Natural killer cell (primary cell): ENCODE data around the gene MYO1C. TPM values are rescaled to one million over a fixed set of nuclear protein-coding genes. Genes with fewer than 3 reads are reported as not detected.

Experiments
- ATAC-seq, 3 donors: fragments of 150-1000 bp in 2 of 3; fragments of 200-7000 bp in 1 of 3; cut with Tn5 transposase; 1 replicate in 1 of 3; 2 replicates in 2 of 3; pipeline ENCODE4 v1.10.0; 2021; ENCODE audit warnings: mild to moderate bottlenecking in 2 of 3, moderate library complexity in 2 of 3
- DNase-seq, 2 donors: peaks; one replicate each; pipeline versions ENCODE4 v3.0.0 to v3.0.0-alpha.2; 2013 to 2021; ENCODE audit warnings: mixed read lengths in 1 of 2
- H3K27ac ChIP-seq: one replicate; pipeline ENCODE4 v1.5.1; 2013; ENCODE audit warnings: mild to moderate bottlenecking, low read length
- H3K27me3 ChIP-seq: one replicate; pipeline ENCODE4 v1.6.1; 2013; ENCODE audit warnings: low read length; ENCODE audit not compliant: control insufficient read depth, insufficient read depth
- H3K36me3 ChIP-seq: one replicate; pipeline ENCODE4 v1.6.1; 2013; ENCODE audit warnings: low read length; ENCODE audit not compliant: control insufficient read depth, insufficient read depth
- H3K4me1 ChIP-seq: one replicate; pipeline ENCODE4 v1.6.1; 2013; ENCODE audit warnings: low read length; ENCODE audit not compliant: control insufficient read depth, insufficient read depth
- H3K4me3 ChIP-seq: one replicate; pipeline ENCODE4 v1.5.1; 2013; ENCODE audit warnings: low read length
- H3K9me3 ChIP-seq: one replicate; pipeline ENCODE4 v1.6.1; 2013; ENCODE audit warnings: low read length; ENCODE audit not compliant: control insufficient read depth, insufficient read depth
- H3K27ac Mint-ChIP-seq, 2 donors: one replicate each; pipeline ENCODE4 v1.8.0; 2022; ENCODE audit warnings: mild to moderate bottlenecking in 2 of 2, mixed read lengths in 2 of 2, moderate library complexity in 1 of 2
- H3K27me3 Mint-ChIP-seq, 2 donors: one replicate each; pipeline ENCODE4 v1.8.0; 2022; ENCODE audit warnings: low read depth in 2 of 2, mixed read lengths in 2 of 2
- H3K36me3 Mint-ChIP-seq: one replicate; pipeline ENCODE4 v1.8.0; 2022; ENCODE audit warnings: mixed read lengths
- H3K4me1 Mint-ChIP-seq, 2 donors: one replicate each; pipeline ENCODE4 v1.8.0; 2022; ENCODE audit warnings: mixed read lengths in 2 of 2
- H3K4me3 Mint-ChIP-seq: one replicate; pipeline ENCODE4 v1.8.0; 2022; ENCODE audit warnings: mild to moderate bottlenecking, moderate library complexity, mixed read lengths
- H3K9me3 Mint-ChIP-seq, 2 donors: one replicate each; pipeline ENCODE4 v1.8.0; 2022; ENCODE audit warnings: mixed read lengths in 2 of 2
- WGBS: methylation state at CpG from one replicate; pipeline ENCODE4 v1.1.7; 2013; ENCODE audit warnings: missing lambda C conversion rate; ENCODE audit not compliant: insufficient coverage; 5-methylcytosine and 5-hydroxymethylcytosine counted together
- intact Hi-C: fragments of 100-400 bp; cut with micrococcal nuclease; formaldehyde crosslinking; loops from one replicate; pipeline ENCODE4 v1.14.2; 2022
- total RNA-seq, 4 donors: library from RNA; stranded (reverse); fragments of 120-200 nt in 1 of 4; gene quantifications; one replicate each; pipeline versions ENCODE4 v1.2.3 to v1.2.4, GENCODE V29; 2013 to 2022
- TF ChIP-seq, protein P1 (sequence below): fragments of 200-600 bp; IDR thresholded peaks from one replicate; pipeline ENCODE4 v1.8.0; 2022; ENCODE audit warnings: antibody characterized with exemption

Gene MYO1C
- total RNA-seq, 3 donors from 2014 or later (not counting 1 experiment from before 2014, with no cell fraction given), result 4.0 to 39.6 (median 24.0) TPM

DNA sequence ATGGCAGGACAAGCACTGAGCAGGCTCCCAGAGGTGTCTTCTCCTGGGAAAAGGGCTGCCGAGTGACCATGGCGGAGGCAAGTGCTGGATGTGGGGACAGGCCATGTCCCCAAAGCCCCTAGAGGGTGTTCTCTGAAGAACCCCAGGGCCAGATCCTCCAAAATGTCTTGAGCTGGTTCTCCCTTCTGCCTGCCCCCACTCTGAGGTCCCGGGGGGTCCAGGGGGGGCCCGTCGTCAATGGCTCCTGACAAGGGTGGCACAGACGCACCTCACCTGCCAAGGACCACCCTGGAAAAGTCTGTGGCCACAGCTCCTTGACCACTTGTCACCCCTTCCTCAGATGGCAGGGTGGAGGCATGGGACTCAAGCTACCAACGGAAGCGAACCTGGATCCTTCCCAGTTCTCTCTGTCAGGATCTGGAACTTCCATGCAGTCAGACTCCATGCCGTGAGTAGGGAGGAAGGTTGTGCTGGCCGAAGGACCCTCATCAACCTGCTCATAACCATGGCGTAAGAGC lies 2.3 kb upstream of the MYO1C start:
- TF ChIP-seq, protein P1, sequence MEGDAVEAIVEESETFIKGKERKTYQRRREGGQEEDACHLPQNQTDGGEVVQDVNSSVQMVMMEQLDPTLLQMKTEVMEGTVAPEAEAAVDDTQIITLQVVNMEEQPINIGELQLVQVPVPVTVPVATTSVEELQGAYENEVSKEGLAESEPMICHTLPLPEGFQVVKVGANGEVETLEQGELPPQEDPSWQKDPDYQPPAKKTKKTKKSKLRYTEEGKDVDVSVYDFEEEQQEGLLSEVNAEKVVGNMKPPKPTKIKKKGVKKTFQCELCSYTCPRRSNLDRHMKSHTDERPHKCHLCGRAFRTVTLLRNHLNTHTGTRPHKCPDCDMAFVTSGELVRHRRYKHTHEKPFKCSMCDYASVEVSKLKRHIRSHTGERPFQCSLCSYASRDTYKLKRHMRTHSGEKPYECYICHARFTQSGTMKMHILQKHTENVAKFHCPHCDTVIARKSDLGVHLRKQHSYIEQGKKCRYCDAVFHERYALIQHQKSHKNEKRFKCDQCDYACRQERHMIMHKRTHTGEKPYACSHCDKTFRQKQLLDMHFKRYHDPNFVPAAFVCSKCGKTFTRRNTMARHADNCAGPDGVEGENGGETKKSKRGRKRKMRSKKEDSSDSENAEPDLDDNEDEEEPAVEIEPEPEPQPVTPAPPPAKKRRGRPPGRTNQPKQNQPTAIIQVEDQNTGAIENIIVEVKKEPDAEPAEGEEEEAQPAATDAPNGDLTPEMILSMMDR, result no peak
- Mint-ChIP-seq H3K27me3 (no peaks in the 10 kb centered on the region), H3K4me3 (no peak overlapping the region), H3K36me3 (no peaks in the 10 kb centered on the region), H3K9me3 (no peaks in the 10 kb centered on the region), H3K27ac (no peak overlapping the region), H3K4me1 (peaks cover 6 to 32% of the 10 kb centered on the region in 2 donors)
- WGBS, result 98% methylated on average over 11 of the region's 11 CpGs
- intact Hi-C loops, result loop anchor here (5.0 kb wide), 1 partner anchor 37 kb away; the partner anchor contains the start of gene CRK
- H3K36me3 ChIP-seq, result peaks cover 21% of the 10 kb centered on the region
- ATAC-seq, result no peak
- H3K27me3 ChIP-seq, result peaks cover 4% of the 10 kb centered on the region
- no peak overlapping the region for H3K4me3 ChIP-seq
- no peak overlapping the region for H3K27ac ChIP-seq
- H3K9me3 ChIP-seq, result no peaks in the 10 kb centered on the region
- H3K4me1 ChIP-seq, result peaks cover 29% of the 10 kb centered on the region
- no peak for DNase-seq

DNA sequence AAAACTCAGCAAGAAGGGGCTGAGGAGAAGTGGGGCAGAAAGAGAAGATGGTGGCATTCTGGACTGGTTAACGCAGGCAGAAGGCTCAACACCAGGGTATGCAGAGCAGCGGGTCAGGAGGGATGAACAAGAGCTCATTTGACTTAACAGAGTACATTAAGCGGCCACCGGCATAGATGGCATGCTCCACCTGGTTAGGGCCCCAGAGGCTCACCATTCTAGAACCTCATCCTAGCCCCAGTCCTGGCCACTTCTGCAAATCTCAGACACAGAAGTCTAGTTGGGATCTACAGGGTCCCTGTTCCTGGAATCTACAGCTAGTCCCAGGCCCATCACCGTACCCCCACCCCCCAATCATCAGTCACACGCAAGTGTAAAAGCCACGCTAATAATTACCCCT lies 1.7 kb upstream of the MYO1C start:
- Histone ChIP-seq H3K4me1 (peaks cover 29% of the 10 kb centered on the region), H3K4me3 (no peak overlapping the region), H3K27me3 (peaks cover 4% of the 10 kb centered on the region), H3K9me3 (no peaks in the 10 kb centered on the region), H3K27ac (no peak overlapping the region), H3K36me3 (peaks cover 19% of the 10 kb centered on the region)
- TF ChIP-seq, protein P1, result no peak
- no peaks in the 10 kb centered on the region for H3K36me3 Mint-ChIP-seq
- intact Hi-C loops, result loop anchor here (5.0 kb wide), 1 partner anchor 37 kb away; the partner anchor contains the start of gene CRK
- no peaks in the 10 kb centered on the region for H3K27me3 Mint-ChIP-seq
- no peak for ATAC-seq
- WGBS, result 96% methylated on average over 7 of the region's 7 CpGs
- peak overlapping the region; percentile 52 for H3K4me3 Mint-ChIP-seq
- peaks cover 6 to 32% of the 10 kb centered on the region in 2 donors for H3K4me1 Mint-ChIP-seq
- no peaks in the 10 kb centered on the region for H3K9me3 Mint-ChIP-seq
- H3K27ac Mint-ChIP-seq, result no peak overlapping the region
- peak in 1 of 2 donors; percentile 17 for DNase-seq

DNA sequence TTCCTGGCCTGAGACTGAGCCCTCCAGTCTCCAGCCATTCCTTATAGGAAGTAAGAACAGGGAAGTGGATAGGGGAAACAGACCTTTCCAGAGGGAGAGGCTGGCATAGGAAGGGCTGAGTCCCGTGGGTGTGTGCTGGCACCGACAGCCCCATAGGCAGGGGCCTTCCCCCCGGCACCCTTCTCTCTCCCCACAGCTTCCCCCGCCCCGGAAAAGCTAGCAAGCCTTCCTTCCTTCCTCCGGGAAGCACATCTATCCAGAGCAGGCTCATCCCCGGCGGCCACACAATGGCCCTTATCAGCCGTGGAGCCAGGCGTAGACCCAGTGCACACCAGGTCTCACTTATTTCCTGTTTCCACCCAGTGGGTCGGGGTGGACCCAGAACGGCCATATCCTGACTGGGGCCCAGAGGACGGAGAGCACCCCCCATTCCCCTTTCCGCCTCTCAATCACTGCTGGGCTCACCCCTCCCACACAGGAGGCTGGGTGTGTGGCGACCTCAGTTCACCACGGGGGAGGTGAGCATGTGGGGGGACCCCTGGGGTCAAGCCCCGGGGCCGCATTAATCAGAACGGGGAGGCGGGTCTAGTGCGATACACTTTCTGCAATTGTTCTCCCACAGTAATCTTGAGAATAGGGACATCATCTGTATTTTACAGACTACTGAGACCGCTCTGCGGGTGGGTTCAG lies 950 bp upstream of the MYO1C start:
- H3K36me3 ChIP-seq, result peaks cover 19% of the 10 kb centered on the region
- Mint-ChIP-seq H3K36me3 (no peaks in the 10 kb centered on the region), H3K27me3 (no peaks in the 10 kb centered on the region), H3K9me3 (no peaks in the 10 kb centered on the region), H3K4me1 (peaks cover 6 to 32% of the 10 kb centered on the region in 2 donors), H3K27ac (peak overlapping the region in 1 of 2 donors; percentile 58), H3K4me3 (peak overlapping the region; percentile 81)
- H3K27me3 ChIP-seq, result peaks cover 10% of the 10 kb centered on the region
- H3K4me3 ChIP-seq, result no peak overlapping the region
- WGBS, result 54% methylated on average over 19 of the region's 23 CpGs
- no peaks in the 10 kb centered on the region for H3K9me3 ChIP-seq
- H3K27ac ChIP-seq, result no peak overlapping the region
- intact Hi-C loops, result loop anchor here (5.0 kb wide), 1 partner anchor 36 kb away; the partner anchor contains the start of gene CRK
- DNase-seq, result peak in 1 of 2 donors; percentile 18
- TF ChIP-seq, protein P1, result no peak
- ATAC-seq, result no peak
- H3K4me1 ChIP-seq, result peaks cover 35% of the 10 kb centered on the region
